DND-41 (cell line): Measurements from ENCODE around the gene TPCN1.

Experiments used
- EZH2 ChIP-seq: IDR thresholded peaks from 3 replicates; pipeline ENCODE4 v1.6.1; 2012; ENCODE audit warnings: borderline replicate concordance, low read depth, mild to moderate bottlenecking, moderate library complexity, low read length, inconsistent platforms; ENCODE audit not compliant: severe bottlenecking
- TF ChIP-seq, protein P1 (sequence below): IDR thresholded peaks from 2 replicates; pipeline ENCODE4 v1.5.1; 2012; ENCODE audit warnings: borderline replicate concordance, low read length, moderate library complexity, mild to moderate bottlenecking; ENCODE audit not compliant: poor library complexity, severe bottlenecking; ENCODE audit errors: extremely low read depth

GRCh38 chr12:113346353-113346752 is 125.1 kb downstream of the TPCN1 start:
- TF ChIP-seq, protein P1, sequence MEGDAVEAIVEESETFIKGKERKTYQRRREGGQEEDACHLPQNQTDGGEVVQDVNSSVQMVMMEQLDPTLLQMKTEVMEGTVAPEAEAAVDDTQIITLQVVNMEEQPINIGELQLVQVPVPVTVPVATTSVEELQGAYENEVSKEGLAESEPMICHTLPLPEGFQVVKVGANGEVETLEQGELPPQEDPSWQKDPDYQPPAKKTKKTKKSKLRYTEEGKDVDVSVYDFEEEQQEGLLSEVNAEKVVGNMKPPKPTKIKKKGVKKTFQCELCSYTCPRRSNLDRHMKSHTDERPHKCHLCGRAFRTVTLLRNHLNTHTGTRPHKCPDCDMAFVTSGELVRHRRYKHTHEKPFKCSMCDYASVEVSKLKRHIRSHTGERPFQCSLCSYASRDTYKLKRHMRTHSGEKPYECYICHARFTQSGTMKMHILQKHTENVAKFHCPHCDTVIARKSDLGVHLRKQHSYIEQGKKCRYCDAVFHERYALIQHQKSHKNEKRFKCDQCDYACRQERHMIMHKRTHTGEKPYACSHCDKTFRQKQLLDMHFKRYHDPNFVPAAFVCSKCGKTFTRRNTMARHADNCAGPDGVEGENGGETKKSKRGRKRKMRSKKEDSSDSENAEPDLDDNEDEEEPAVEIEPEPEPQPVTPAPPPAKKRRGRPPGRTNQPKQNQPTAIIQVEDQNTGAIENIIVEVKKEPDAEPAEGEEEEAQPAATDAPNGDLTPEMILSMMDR, result no peak
- TF ChIP-seq EZH2, result no peak
